Measurements from ENCODE around the gene CDCA4.

GRCh38 chr14:105015242-105015641 is 5.6 kb downstream of the CDCA4 start:
- TF ChIP-seq REST (IDR thresholded peaks at IDR 0.05) (no peak), CTCF (IDR thresholded peaks at IDR 0.05) (no peak)

Measured in A549 (cell line).